Activated T-helper 2 cell treated with anti-CD3 and anti-CD28 coated beads, Interferon-gamma antibody, Interleukin-2, Interleukin-4, amounts not matched to agents 10 μg/mL and 5 μg/mL and 100 μg/mL, durations not matched to agents 14 hours and 24 hours and 36 hours (primary cell): ENCODE measurements around the gene TMEM107. TPM values are rescaled to one million over a fixed set of nuclear protein-coding genes. Genes with fewer than 3 reads are reported as not detected.

ENCODE experiments used
- DNase-seq: peaks from one replicate; pipeline ENCODE4 v3.0.0; 2021; ENCODE audit warnings: low spot score
- H3K27ac Mint-ChIP-seq: one replicate; pipeline ENCODE4 v1.8.0; 2021; ENCODE audit warnings: mixed read lengths
- H3K27me3 Mint-ChIP-seq: one replicate; pipeline ENCODE4 v1.8.0; 2021; ENCODE audit warnings: low read depth, mixed read lengths
- H3K36me3 Mint-ChIP-seq: one replicate; pipeline ENCODE4 v1.8.0; 2021; ENCODE audit warnings: low read depth, mixed read lengths
- H3K4me1 Mint-ChIP-seq: one replicate; pipeline ENCODE4 v1.8.0; 2021; ENCODE audit warnings: low read depth, mixed read lengths
- H3K4me3 Mint-ChIP-seq: one replicate; pipeline ENCODE4 v1.8.0; 2021; ENCODE audit warnings: low read depth, mild to moderate bottlenecking, moderate library complexity, mixed read lengths
- H3K9me3 Mint-ChIP-seq: one replicate; pipeline ENCODE4 v1.8.0; 2021; ENCODE audit warnings: mixed read lengths
- intact Hi-C: fragments of 100-400 bp; cut with micrococcal nuclease; formaldehyde crosslinking; loops from one replicate; pipeline ENCODE4 v1.15.1; 2023
- total RNA-seq: library from RNA; stranded (reverse); gene quantifications from 2 replicates; pipeline ENCODE4 v1.2.3, GENCODE V29; 2022

The TMEM107 gene
- total RNA-seq, 1 donor from 2014 or later, result 25.0 TPM

DNA sequence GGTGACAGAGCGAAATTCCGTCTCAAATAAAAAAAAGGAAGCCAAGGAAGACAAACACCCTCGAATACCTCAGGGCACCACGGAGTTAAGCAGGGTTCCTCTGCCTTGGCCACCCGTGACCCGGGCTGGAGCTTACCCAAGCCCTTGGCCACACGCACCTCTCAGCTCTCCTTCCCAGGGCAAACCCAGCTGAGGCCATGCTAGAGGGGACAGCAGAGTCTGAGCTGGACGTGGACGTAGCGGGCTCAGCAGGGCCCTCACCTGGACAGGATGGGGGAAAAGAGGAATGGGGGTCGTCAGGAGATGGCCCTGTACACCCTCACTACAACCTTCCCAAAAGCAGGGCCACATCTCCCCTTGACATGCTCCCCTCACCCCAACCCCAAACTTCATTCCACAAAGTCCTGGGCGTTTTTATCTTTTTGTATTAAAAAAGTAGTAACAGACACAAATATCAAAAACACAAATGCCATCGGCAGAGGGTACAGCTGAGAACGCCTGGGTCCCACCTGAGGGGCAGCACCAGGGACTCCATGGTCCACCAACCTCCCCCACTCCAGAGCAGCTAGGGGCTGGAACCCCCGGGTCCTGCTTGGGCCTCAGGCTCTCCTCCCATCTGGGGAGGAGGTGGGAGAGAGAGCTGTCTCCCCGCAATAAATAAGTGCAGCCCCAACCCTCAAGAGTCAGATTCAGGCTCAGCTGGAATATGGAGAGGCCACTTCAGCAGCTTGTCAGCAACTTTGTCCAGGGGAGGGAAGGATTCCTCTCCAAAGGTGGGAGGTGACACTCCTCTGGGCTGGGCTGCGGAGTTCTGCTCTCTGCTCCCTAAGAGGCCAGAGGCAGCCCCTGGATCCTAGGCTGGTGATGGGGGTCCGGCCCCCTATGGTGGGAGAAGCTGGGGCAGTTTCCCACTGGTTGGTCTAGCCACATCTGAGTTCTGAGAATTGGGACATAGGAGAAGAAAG, 35.8 kb downstream of the TMEM107 start:
- Mint-ChIP-seq H3K27me3 (peaks cover 2% of the 10 kb centered on the region), H3K27ac (peak overlapping the region; percentile 12)

DNA sequence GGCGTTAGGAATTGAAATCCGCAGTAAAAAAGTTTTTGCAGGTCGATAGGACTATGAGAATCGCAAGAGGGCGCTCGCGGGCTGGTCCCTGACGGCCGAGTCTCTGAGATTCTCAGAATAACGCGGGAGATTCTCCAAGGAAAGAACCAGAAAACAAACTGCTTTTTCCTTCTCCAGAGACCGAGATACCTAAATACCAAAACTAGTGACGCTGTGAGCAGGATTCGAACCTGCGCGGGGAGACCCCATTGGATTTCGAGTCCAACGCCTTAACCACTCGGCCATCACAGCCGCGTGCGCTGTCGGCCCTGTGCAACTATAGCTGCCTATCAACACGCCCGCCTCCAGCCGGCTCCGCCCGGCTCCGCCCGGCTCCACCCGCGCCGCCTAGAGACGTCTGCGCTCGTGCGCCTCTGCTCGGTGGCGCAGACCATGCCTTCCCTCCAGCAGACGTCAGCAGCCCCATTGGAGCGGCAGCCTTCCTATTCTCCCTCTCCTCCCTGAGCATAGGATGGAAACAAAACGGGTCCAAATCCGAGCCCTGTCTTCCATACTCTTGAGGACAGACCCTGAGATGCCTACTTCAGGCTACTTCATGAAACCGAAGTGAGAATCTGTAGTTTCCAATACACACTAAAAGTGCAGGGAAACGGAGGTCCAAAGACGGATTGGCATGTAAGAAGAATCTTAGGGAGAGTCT, 37.4 kb downstream of the TMEM107 start:
- Mint-ChIP-seq H3K27me3 (peaks cover 5% of the 10 kb centered on the region), H3K4me1 (peaks cover 2% of the 10 kb centered on the region), H3K27ac (no peak overlapping the region), H3K4me3 (no peak overlapping the region), H3K9me3 (no peaks in the 10 kb centered on the region), H3K36me3 (peaks cover 19% of the 10 kb centered on the region)
- peak; percentile 97 for DNase-seq
- intact Hi-C loops, result loop anchor here (1.0 kb wide), 7 partner anchors 12 to 156 kb away; partner anchors contain the start of gene SLC25A35

More for the DNA sequence above, 35.8 kb downstream of the TMEM107 start:
- H3K36me3 Mint-ChIP-seq, result peaks cover 32% of the 10 kb centered on the region
- H3K4me1 Mint-ChIP-seq, result peaks cover 2% of the 10 kb centered on the region
- intact Hi-C loops, result no loop called here
- no peak for DNase-seq
- H3K9me3 Mint-ChIP-seq, result no peaks in the 10 kb centered on the region
- no peak overlapping the region for H3K4me3 Mint-ChIP-seq

DNA sequence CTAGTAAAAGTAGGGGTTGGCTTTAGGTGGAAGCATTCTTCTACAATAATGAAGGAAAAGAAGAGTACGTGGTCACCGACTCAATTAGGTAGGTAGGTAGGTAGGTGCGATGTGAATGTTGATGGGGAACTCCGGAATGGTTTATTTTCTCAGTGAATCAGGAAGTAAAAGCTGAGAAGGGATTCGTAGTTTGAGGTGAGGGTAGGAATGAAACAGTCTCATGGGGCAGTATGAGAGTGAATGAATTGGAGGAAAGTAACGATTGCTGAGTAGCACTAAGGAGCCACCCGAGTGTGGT, 37.9 kb downstream of the TMEM107 start:
- intact Hi-C loops, result loop anchor here (1.0 kb wide), 2 partner anchors 12 to 157 kb away; partner anchors contain the start of gene SLC25A35
- H3K4me1 Mint-ChIP-seq, result peaks cover 2% of the 10 kb centered on the region
- H3K27me3 Mint-ChIP-seq, result peaks cover 5% of the 10 kb centered on the region
- H3K4me3 Mint-ChIP-seq, result no peak overlapping the region
- H3K9me3 Mint-ChIP-seq, result no peaks in the 10 kb centered on the region
- peaks cover 14% of the 10 kb centered on the region for H3K36me3 Mint-ChIP-seq
- DNase-seq, result no peak
- no peak overlapping the region for H3K27ac Mint-ChIP-seq

DNA sequence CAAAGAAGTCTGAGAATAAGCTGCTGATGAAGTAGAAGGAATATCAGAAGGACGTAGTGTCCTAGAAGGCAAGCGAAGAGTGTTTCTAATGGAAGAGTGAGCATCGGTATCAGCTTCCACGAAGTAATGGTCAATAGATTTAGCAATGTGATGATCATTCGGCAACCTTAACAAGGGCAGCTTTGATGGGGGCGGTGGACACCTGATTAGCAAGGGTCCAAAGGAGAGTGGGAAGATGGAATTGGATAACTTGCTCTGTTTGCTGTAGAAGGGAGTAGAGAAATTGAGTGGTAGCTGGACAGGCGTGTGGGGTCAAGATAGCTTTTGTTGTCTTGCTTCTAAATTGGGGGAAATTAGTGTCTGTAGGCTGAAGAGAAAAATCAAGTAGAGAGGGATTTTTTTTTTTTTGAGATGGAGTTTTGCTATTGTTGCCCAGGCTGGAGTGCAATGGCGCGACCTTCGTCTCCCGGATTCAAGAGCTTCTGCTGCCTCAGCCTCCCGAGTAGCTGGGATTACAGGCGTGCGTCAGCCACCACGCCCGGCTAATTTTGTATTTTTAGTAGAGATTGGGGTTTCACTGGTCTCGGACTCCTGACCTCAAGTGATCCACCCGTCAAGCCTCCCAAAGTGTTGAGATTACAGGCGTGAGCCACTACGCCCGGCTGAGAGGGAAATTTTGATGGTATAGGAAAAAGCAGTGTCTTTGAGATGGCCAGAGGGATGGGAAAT, 38.4 kb downstream of the TMEM107 start:
- Mint-ChIP-seq H3K36me3 (peaks cover 14% of the 10 kb centered on the region), H3K4me1 (peaks cover 2% of the 10 kb centered on the region), H3K9me3 (no peaks in the 10 kb centered on the region), H3K27ac (no peak overlapping the region), H3K4me3 (no peak overlapping the region), H3K27me3 (peaks cover 5% of the 10 kb centered on the region)
- intact Hi-C loops, result loop anchor here (1.0 kb wide), 2 partner anchors 12 to 157 kb away; partner anchors contain the start of gene SLC25A35
- DNase-seq, result no peak

DNA sequence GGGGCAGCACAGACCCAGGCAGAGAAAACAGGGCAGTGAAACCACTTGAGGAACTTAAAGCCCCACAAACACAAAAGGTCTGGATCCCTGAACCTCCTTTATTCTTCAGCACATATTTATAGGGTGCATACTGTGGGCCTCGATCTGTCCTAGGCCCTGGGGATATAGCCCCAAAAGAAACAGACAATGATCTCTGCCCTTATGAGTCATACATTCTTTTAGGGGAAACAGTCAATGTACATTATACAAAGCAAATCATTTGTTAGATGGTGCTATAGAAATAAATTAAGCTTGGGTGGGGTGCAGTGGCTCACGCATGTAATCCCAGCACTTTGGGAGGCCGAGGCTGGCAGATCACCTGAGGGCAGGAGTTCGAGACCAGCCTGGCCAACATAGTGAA, 42.2 kb downstream of the TMEM107 start:
- H3K4me1 Mint-ChIP-seq, result peaks cover 5% of the 10 kb centered on the region
- no peak for DNase-seq
- no peaks in the 10 kb centered on the region for H3K9me3 Mint-ChIP-seq
- peaks cover 19% of the 10 kb centered on the region for H3K27me3 Mint-ChIP-seq
- H3K36me3 Mint-ChIP-seq, result no peaks in the 10 kb centered on the region
- H3K27ac Mint-ChIP-seq, result no peak overlapping the region
- no peak overlapping the region for H3K4me3 Mint-ChIP-seq
- intact Hi-C loops, result no loop called here

DNA sequence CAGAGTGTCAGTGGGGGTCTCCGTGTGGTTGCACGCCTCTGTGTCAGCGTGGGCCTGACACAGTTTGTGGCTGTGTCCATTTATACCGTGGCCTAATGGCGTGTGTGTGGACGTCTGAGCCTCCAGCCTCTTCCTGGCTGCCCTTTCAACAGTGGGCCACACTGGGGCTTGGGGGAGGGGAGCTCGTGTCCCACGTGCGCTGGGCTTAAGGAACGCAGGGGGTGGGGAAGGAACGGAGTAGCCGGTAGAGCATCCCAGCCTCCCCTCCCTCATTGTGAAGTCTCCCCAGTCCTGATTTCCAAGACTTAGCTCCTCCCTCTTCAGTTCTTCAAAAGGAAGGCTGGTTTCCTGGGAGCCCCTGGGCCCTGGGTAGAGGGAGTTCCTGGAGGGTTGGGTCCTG, 42.8 kb downstream of the TMEM107 start:
- no peaks in the 10 kb centered on the region for H3K9me3 Mint-ChIP-seq
- DNase-seq, result no peak
- intact Hi-C loops, result no loop called here
- H3K27me3 Mint-ChIP-seq, result peaks cover 19% of the 10 kb centered on the region
- peaks cover 5% of the 10 kb centered on the region for H3K4me1 Mint-ChIP-seq
- H3K4me3 Mint-ChIP-seq, result no peak overlapping the region
- no peaks in the 10 kb centered on the region for H3K36me3 Mint-ChIP-seq
- H3K27ac Mint-ChIP-seq, result no peak overlapping the region

DNA sequence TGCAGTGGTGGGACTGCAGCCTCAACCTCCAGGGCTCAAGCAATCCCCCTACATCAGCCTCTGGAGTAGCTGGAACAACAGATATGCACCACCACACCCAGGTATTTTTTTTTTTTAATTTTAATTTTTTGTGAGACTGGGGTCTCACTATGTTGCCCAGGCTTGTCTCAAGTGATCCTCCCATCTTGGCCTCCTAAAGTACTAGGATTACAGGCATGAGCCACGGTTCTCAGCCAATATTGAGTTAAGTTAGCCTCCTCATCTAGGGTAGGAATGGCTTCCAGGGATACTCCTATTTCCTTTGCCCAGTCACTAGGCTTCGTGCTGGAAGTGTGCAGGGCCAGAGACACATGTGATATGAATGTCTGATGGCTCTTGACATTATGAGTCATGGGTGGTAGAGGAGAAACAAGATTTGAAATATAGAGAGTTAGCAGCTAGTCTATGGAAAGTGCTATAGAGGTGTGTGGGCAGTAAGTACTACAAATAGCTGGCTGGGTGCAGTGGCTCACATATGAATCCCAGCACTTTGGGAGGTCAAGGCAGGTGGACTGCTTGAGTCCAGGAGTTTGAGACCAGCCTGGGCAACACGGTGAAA, 44.2 kb downstream of the TMEM107 start:
- DNase-seq, result no peak
- intact Hi-C loops, result no loop called here
- no peak overlapping the region for H3K27ac Mint-ChIP-seq
- H3K4me1 Mint-ChIP-seq, result peaks cover 9% of the 10 kb centered on the region
- no peaks in the 10 kb centered on the region for H3K9me3 Mint-ChIP-seq
- H3K4me3 Mint-ChIP-seq, result no peak overlapping the region
- no peaks in the 10 kb centered on the region for H3K36me3 Mint-ChIP-seq
- peaks cover 22% of the 10 kb centered on the region for H3K27me3 Mint-ChIP-seq

DNA sequence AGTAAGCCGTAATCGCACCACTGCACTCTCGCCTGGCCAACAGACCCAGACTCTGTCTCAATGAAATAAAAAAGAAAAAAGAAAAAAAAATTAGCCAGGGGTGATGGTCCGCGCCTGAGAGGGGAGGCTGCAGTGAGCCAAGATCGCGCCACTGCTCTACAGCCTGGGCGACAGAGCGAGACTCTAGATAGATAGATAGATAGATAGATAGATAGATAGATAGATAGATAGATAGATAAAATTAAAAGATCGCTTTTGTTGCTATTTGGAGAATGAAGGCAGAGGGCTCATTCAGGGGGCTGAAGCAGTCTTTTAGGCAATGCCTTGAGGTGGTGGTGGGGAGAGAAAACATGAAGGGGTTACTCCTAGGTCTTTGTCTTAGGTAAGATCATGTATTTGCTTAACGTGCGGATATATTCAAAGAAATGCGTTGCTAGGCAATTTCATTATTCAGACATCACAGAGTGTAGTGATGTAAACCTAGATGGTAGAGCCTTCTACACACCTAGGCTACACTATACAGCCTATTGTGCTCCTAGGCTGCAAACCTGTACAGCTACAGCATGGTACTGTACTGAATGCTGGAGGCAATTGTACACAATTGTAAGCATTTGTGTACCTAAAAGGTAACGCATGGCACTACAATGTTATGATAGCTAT, 47.9 kb downstream of the TMEM107 start:
- H3K4me3 Mint-ChIP-seq, result no peak overlapping the region
- intact Hi-C loops, result loop anchor here (10.0 kb wide), 1 partner anchor 243 kb away; the partner anchor contains the start of gene CHD3

DNA sequence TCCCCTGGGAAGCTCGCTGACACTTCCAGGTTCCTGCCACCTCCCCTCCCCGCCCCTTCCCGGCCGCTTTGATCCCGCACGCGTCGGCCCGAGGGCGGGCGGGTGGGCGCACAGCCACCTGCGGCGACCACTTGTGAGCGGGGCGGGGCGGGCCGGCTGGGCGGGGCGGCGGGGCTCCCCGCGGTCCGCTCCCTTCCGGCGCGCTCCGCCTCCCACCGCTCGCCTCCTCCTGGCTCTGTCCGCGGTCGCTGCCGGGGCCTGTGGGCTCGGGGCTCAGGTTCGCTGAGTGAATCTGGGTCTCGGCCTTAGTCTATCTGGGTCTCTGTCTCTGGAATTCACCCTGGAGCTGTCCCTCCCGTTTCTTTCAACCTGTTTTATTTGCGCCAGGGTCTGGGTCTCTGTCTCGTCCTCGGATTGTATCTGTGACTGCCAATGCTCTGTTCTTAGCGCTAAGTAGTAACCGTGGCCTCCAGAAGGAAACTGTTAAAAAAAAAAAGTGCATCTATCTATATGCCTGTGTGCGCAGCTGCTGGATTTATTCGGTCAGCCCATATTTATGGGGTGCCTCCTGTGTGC, 49.6 kb downstream of the TMEM107 start:
- intact Hi-C loops, result loop anchor here (1.0 to 10.0 kb wide), 2 partner anchors 12 to 242 kb away; partner anchors contain the start of gene CHD3
- Mint-ChIP-seq H3K36me3 (no peaks in the 10 kb centered on the region), H3K4me3 (peak overlapping the region; percentile 94), H3K27me3 (peaks cover 43% of the 10 kb centered on the region), H3K9me3 (no peaks in the 10 kb centered on the region), H3K27ac (peak overlapping the region; percentile 86), H3K4me1 (peaks cover 40% of the 10 kb centered on the region)
- peak; percentile 49 for DNase-seq

More for the DNA sequence above, 47.9 kb downstream of the TMEM107 start:
- no peak for DNase-seq
- Mint-ChIP-seq H3K9me3 (no peaks in the 10 kb centered on the region), H3K27ac (no peak overlapping the region), H3K27me3 (peaks cover 38% of the 10 kb centered on the region), H3K4me1 (peaks cover 35% of the 10 kb centered on the region), H3K36me3 (no peaks in the 10 kb centered on the region)

DNA sequence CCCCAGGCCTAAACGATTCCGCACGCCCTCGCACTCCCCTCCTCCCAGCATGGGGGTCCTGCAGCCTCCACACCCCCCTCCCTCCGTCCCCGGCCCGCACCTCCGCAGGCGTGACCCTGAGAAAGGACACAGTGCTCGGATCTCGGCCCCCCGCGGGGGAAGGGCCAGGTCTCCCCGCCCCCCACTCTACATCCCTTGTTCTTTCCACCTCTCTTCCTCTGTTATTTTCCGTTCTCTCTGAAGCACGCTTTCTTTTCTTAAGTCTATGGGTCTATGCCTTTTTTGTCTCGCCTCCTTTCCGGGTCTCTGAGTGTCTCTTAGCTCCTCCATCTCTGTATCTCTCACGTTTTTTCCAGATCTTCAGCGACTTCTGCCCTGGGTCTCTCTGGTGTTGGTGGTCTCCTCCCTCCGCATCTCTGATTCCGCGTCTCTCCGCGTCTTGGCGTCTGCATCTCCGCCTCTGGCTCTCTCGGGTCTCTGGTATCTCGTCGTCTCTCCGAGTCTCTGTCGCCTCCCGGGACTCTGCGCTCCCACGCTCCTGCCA, 50.2 kb downstream of the TMEM107 start:
- DNase-seq, result peak; percentile 23
- intact Hi-C loops, result loop anchor here (1.0 to 10.0 kb wide), 3 partner anchors 12 to 439 kb away; partner anchors contain the start of genes CHD3 and TP53
- H3K27me3 Mint-ChIP-seq, result peaks cover 42% of the 10 kb centered on the region
- H3K27ac Mint-ChIP-seq, result peak overlapping the region; percentile 45
- peak overlapping the region; percentile 87 for H3K4me3 Mint-ChIP-seq
- H3K36me3 Mint-ChIP-seq, result no peaks in the 10 kb centered on the region
- peaks cover 41% of the 10 kb centered on the region for H3K4me1 Mint-ChIP-seq
- H3K9me3 Mint-ChIP-seq, result no peaks in the 10 kb centered on the region
